ENCODE data around the gene EPN3. TPM values are rescaled to one million over a fixed set of nuclear protein-coding genes. Genes with fewer than 3 reads are reported as not detected.

EPN3 gene
- total RNA-seq, 4 donors from 2014 or later: 0.30 to 41.1 TPM; not detected in 2

- H3K4me3 ChIP-seq: no peak overlapping the region
- no peak overlapping the region for H3K27ac ChIP-seq
- no peaks in the 10 kb centered on the region for H3K36me3 ChIP-seq
- no peak for DNase-seq
- no peak for TF ChIP-seq POLR2A (IDR thresholded peaks at IDR 0.05)
- TF ChIP-seq, protein P1, sequence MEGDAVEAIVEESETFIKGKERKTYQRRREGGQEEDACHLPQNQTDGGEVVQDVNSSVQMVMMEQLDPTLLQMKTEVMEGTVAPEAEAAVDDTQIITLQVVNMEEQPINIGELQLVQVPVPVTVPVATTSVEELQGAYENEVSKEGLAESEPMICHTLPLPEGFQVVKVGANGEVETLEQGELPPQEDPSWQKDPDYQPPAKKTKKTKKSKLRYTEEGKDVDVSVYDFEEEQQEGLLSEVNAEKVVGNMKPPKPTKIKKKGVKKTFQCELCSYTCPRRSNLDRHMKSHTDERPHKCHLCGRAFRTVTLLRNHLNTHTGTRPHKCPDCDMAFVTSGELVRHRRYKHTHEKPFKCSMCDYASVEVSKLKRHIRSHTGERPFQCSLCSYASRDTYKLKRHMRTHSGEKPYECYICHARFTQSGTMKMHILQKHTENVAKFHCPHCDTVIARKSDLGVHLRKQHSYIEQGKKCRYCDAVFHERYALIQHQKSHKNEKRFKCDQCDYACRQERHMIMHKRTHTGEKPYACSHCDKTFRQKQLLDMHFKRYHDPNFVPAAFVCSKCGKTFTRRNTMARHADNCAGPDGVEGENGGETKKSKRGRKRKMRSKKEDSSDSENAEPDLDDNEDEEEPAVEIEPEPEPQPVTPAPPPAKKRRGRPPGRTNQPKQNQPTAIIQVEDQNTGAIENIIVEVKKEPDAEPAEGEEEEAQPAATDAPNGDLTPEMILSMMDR (IDR thresholded peaks at IDR 0.05): no peak
- intact Hi-C loops (cut with DNase I; ENCODE audit: low total_unique reads): no loop called here
- H3K27me3 ChIP-seq: no peaks in the 10 kb centered on the region
- H3K4me1 ChIP-seq: no peaks in the 10 kb centered on the region
- no peaks in the 10 kb centered on the region for H3K9me3 ChIP-seq
Measured at GRCh38 chr17:50517011-50517410, 15.5 kb upstream of the EPN3 start.

GRCh38 chr17:50517504-50518383 is 14.8 kb upstream of the EPN3 start:
- H3K36me3 ChIP-seq: no peaks in the 10 kb centered on the region
- H3K9me3 ChIP-seq: no peaks in the 10 kb centered on the region
- no peak for DNase-seq
- TF ChIP-seq, protein P1 (IDR thresholded peaks at IDR 0.05): no peak
- no peak for TF ChIP-seq POLR2A (IDR thresholded peaks at IDR 0.05)
- H3K27ac ChIP-seq: no peak overlapping the region
- intact Hi-C loops (cut with DNase I; ENCODE audit: low total_unique reads): no loop called here
- no peaks in the 10 kb centered on the region for H3K27me3 ChIP-seq
- H3K4me3 ChIP-seq: no peak overlapping the region
- no peaks in the 10 kb centered on the region for H3K4me1 ChIP-seq

DNA sequence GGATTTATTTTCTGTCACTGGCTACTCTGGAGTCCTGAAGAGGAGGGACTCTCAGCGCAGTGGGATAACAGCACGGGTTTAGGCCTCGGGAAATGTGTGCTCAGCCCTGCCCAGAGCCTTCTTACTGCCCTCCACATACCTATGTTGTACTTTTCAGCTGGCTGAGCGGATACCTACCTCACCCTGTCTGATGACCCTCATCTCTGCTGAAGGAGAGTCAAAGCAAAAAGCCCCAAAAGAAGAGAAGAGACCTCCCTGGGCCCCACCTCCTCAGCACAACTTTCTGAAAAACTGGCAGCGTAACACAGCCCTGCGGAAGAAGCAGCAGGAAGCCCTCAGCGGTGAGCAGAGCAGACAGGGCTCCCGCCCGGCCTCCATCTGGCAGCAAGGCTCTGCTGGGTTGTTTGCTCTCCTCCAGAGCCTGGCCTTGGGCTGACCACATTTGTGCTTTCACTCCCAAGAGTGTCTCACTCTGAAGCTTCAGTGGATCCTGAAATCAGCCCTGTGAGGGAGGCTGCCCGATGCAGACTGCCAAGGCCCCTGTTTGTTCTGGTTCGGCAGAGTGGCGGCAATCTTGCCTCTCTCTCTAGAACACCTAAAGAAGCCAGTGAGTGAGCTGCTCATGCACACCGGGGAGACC is 14.0 kb upstream of the EPN3 start:
- Histone ChIP-seq H3K4me1 (no peaks in the 10 kb centered on the region), H3K9me3 (no peaks in the 10 kb centered on the region), H3K27ac (no peak overlapping the region), H3K36me3 (no peaks in the 10 kb centered on the region), H3K27me3 (no peaks in the 10 kb centered on the region), H3K4me3 (no peak overlapping the region)
- DNase-seq: no peak
- intact Hi-C loops (cut with DNase I; ENCODE audit: low total_unique reads): no loop called here
- TF ChIP-seq, protein P1 (IDR thresholded peaks at IDR 0.05): no peak
- no peak for TF ChIP-seq POLR2A (IDR thresholded peaks at IDR 0.05)

DNA sequence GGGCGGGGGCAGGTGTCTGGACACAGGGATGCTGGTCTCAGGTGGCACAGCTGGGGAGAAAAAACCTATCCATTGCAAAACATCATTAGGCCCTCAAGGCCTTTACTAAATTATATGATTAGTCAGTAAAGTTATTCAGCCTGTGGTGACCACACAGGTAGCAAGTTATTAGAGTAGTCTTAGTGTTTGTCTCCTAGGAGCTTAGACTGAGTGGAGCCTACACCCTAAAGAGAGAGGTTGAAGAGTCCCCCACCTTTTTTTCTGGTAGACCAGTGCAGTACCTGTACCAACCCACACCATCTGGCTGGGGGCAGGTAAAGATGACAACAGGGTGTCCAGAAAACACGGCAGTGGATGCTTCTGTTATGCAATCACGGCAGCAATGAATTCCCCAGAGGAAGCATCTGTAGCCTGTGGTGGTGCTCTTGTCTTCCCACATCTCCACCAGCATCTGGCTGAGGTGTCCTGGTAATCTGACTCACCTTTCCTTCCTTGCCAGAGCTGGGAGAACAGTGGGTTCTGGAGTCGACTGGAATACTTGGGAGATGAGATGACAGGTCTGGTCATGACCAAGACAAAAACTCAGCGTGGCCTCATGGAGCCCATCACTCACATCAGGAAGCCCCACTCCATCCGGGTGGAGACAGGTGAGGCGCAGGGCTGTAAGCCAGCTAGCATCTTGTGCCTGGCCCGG is 13.2 kb upstream of the EPN3 start:
- Histone ChIP-seq H3K4me1 (no peaks in the 10 kb centered on the region), H3K27ac (no peak overlapping the region), H3K27me3 (no peaks in the 10 kb centered on the region), H3K4me3 (no peak overlapping the region), H3K9me3 (no peaks in the 10 kb centered on the region), H3K36me3 (no peaks in the 10 kb centered on the region)
- intact Hi-C loops (cut with DNase I; ENCODE audit: low total_unique reads): no loop called here
- no peak for TF ChIP-seq POLR2A (IDR thresholded peaks at IDR 0.05)
- TF ChIP-seq, protein P1 (IDR thresholded peaks at IDR 0.05): no peak
- no peak for DNase-seq

GRCh38 chr17:50520483-50520882 is 12.1 kb upstream of the EPN3 start:
- intact Hi-C loops (cut with DNase I; ENCODE audit: low total_unique reads): no loop called here
- Histone ChIP-seq H3K27ac (no peak overlapping the region), H3K36me3 (no peaks in the 10 kb centered on the region), H3K27me3 (no peaks in the 10 kb centered on the region), H3K4me3 (no peak overlapping the region), H3K4me1 (no peaks in the 10 kb centered on the region), H3K9me3 (no peaks in the 10 kb centered on the region)
- TF ChIP-seq, protein P1 (IDR thresholded peaks at IDR 0.05): no peak
- TF ChIP-seq POLR2A (IDR thresholded peaks at IDR 0.05): no peak
- no peak for DNase-seq

Measured in uterus (tissue), 4 donors.